Activated CD4-positive, alpha-beta T cell treated with anti-CD3 and anti-CD28 coated beads, Interleukin-2, amount 10 ng/mL, durations not matched to agents 7 days and 5 days (primary cell): Measurements from ENCODE around the gene ADAMTS12. TPM values are rescaled to one million over a fixed set of nuclear protein-coding genes. Genes with fewer than 3 reads are reported as not detected.
A peak's percentile ranks its signal among the peaks of the same experiment; 100 is the strongest.

Source experiments
- CTCF ChIA-PET: fragments of 350-600 bp; sonication (Branson Sonifier 250); formaldehyde crosslinking; loops from one replicate; lab custom pipeline; 2021; ENCODE audit warnings: antibody characterized with exemption; lab: Charles Lee
- POLR2A ChIA-PET: fragments of 350-600 bp; sonication (Branson Sonifier 250); formaldehyde crosslinking; loops from one replicate; lab custom pipeline; 2021; ENCODE audit warnings: antibody characterized with exemption; lab: Charles Lee
- DNase-seq: peaks from one replicate; pipeline ENCODE4 v3.0.0-alpha.2; 2020
- H3K27ac Mint-ChIP-seq: one replicate; pipeline ENCODE4 v1.8.0; 2021; ENCODE audit warnings: mild to moderate bottlenecking, moderate library complexity, mixed read lengths
- H3K27me3 Mint-ChIP-seq: one replicate; pipeline ENCODE4 v1.8.0; 2021; ENCODE audit warnings: mixed read lengths
- H3K36me3 Mint-ChIP-seq: one replicate; pipeline ENCODE4 v1.8.0; 2021; ENCODE audit warnings: low read depth, mixed read lengths
- H3K4me1 Mint-ChIP-seq: one replicate; pipeline ENCODE4 v1.8.0; 2021; ENCODE audit warnings: mixed read lengths
- H3K4me3 Mint-ChIP-seq: one replicate; pipeline ENCODE4 v1.8.0; 2021; ENCODE audit warnings: mild to moderate bottlenecking, moderate library complexity, mixed read lengths
- H3K9me3 Mint-ChIP-seq: one replicate; pipeline ENCODE4 v1.8.0; 2021; ENCODE audit warnings: mixed read lengths
- total RNA-seq, 2 experiments: library from RNA; stranded (reverse); gene quantifications; one replicate each; pipeline ENCODE4 v1.2.3, GENCODE V29; 2021

The ADAMTS12 gene
- total RNA-seq, 2 experiments from 2014 or later = not detected

- CTCF ChIA-PET = no interaction called here
- Mint-ChIP-seq H3K36me3 (peaks cover 2% of the 10 kb centered on the region), H3K4me3 (no peak overlapping the region), H3K27ac (no peak overlapping the region), H3K4me1 (peaks cover 15% of the 10 kb centered on the region), H3K27me3 (peaks cover 26% of the 10 kb centered on the region), H3K9me3 (no peaks in the 10 kb centered on the region)
- POLR2A ChIA-PET = no interaction called here
- DNase-seq = no peak
Observed at GRCh38 chr5:33852837-33853236, 39.0 kb downstream of the ADAMTS12 start.

DNA sequence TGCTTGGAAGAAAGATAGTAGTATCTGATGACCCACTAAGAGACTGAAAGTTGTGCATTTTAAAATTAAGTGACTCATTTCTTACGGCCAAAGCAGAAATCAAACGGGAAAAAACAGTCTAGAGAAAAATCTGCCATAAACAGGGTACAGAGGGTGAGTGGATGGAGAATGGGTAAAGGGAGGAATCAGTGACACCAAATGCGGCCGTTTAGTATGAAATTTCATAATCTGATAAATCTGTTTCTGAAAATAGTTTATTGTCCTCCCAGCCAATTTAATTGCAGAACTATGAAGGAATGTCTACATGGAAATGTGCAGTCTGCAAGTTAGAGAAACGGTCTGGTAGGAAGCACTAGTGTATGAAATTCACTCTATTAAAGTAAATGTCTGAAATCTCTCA is 39.5 kb downstream of the ADAMTS12 start:
- H3K9me3 Mint-ChIP-seq = no peaks in the 10 kb centered on the region
- CTCF ChIA-PET = no interaction called here
- DNase-seq = no peak

DNA sequence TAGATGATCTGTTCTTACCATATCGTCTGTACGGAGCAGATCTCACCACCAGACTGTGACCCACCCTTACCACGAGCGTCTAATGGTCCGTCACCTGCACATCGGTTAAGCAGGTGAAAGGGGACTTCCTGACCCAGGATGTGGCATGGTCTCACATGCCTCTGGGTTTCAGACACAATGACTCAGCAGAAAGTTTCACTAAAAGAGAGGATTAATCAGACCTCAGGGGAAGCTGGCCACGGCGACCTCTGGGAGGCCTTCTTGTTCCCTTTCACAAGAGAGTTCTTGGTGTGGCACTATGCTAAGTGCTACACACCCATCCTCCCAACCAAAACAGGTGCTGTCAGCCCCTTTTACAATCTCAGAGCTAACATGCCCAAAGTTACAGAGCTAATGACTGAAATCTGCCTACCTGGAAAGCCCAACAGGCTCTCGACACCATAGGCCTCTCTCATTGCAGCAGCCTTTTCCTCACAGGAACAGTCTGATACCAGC is 41.6 kb downstream of the ADAMTS12 start:
- DNase-seq = peak; percentile 31
- Mint-ChIP-seq H3K27ac (peak overlapping the region; percentile 16), H3K4me3 (peak overlapping the region; percentile 36), H3K4me1 (peaks cover 9% of the 10 kb centered on the region), H3K9me3 (no peaks in the 10 kb centered on the region), H3K36me3 (peaks cover 2% of the 10 kb centered on the region), H3K27me3 (peaks cover 29% of the 10 kb centered on the region)
- POLR2A ChIA-PET = interaction anchor here (0.6 kb wide), 1 partner anchor 748 kb away, joined by 3 read pairs; no protein-coding TSS in a partner anchor
- CTCF ChIA-PET = no interaction called here

More for the DNA sequence above, 39.5 kb downstream of the ADAMTS12 start:
- H3K4me1 Mint-ChIP-seq = peaks cover 13% of the 10 kb centered on the region
- peaks cover 2% of the 10 kb centered on the region for H3K36me3 Mint-ChIP-seq
- no peak overlapping the region for H3K4me3 Mint-ChIP-seq
- H3K27me3 Mint-ChIP-seq = peaks cover 26% of the 10 kb centered on the region
- H3K27ac Mint-ChIP-seq = no peak overlapping the region
- POLR2A ChIA-PET = no interaction called here

DNA sequence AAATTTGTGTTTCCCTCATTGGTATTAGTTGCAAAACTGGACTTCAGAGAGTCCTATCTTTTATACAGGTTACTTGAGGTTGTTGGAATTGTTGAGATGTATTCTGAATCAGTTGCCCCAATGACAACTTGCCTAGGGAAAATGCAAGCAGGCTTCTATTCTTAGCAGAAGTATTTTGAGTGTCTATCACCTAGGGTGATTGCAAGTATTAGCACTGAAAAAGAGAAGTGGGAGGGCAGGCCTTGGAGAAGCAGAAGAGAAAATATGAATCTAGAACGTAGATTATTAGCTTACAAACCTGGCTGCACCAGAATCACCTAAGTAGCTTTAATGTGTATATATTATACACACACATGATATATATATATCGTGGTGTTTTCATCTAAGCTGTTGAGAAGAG is 43.2 kb downstream of the ADAMTS12 start:
- POLR2A ChIA-PET = no interaction called here
- peaks cover 2% of the 10 kb centered on the region for H3K36me3 Mint-ChIP-seq
- no peak for DNase-seq
- H3K9me3 Mint-ChIP-seq = peaks cover 6% of the 10 kb centered on the region
- peaks cover 21% of the 10 kb centered on the region for H3K27me3 Mint-ChIP-seq
- no peak overlapping the region for H3K27ac Mint-ChIP-seq
- CTCF ChIA-PET = no interaction called here
- H3K4me3 Mint-ChIP-seq = no peak overlapping the region
- peaks cover 9% of the 10 kb centered on the region for H3K4me1 Mint-ChIP-seq

- Mint-ChIP-seq H3K27me3 (peaks cover 14% of the 10 kb centered on the region), H3K9me3 (peaks cover 8% of the 10 kb centered on the region), H3K4me3 (no peak overlapping the region), H3K4me1 (peaks cover 15% of the 10 kb centered on the region), H3K36me3 (peaks cover under 1% of the 10 kb centered on the region), H3K27ac (no peak overlapping the region)
- POLR2A ChIA-PET = no interaction called here
- CTCF ChIA-PET = no interaction called here
- no peak for DNase-seq
Observed at GRCh38 chr5:33846851-33847250, 44.9 kb downstream of the ADAMTS12 start.

DNA sequence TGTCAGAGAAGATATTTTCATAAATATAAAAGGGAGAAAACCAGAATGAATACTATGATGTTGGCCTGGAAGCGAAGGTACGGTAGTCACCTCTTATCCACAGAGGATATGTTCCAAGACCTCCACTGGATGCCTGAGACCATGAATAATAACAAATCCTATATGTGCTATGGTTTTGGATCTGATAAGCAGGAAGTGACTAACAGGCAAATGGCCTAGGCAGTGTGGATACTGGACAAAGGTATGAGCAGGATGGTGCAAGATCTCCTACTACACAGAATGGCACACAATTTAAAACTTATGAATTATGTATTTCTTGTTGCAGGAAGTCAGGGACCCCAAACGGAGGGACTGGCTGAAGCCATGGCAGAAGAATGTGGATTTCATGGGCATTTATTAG is 48.2 kb downstream of the ADAMTS12 start:
- POLR2A ChIA-PET = no interaction called here
- Mint-ChIP-seq H3K27ac (no peak overlapping the region), H3K36me3 (no peaks in the 10 kb centered on the region), H3K4me3 (no peak overlapping the region), H3K9me3 (peaks cover 8% of the 10 kb centered on the region), H3K4me1 (peaks cover 24% of the 10 kb centered on the region), H3K27me3 (peaks cover 16% of the 10 kb centered on the region)
- CTCF ChIA-PET = interaction anchor here (1.4 kb wide), 1 partner anchor 10 kb away, joined by 3 read pairs; no protein-coding TSS in a partner anchor
- DNase-seq = no peak

DNA sequence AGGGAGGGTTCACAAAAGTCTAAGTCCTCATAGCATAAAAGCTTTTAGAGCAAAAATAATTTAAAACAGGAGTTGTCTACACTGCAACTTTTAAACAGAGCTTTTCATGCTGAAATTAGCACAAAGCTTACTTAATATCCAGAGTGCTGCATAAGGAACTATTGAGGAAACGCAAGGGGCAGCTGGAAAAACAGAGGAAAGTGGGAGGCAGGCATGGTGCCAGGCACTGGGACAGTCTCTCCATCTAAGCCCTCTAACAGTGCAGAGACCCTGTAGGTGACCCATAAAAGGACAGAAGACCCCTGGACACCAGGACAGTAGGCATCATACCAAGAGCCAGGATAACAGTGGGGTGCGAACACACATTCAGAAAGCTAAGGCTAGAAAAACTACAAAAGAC is 49.3 kb downstream of the ADAMTS12 start:
- H3K36me3 Mint-ChIP-seq = no peaks in the 10 kb centered on the region
- no peak overlapping the region for H3K4me3 Mint-ChIP-seq
- no peak overlapping the region for H3K27ac Mint-ChIP-seq
- peaks cover 8% of the 10 kb centered on the region for H3K9me3 Mint-ChIP-seq
- no peak for DNase-seq
- peaks cover 19% of the 10 kb centered on the region for H3K27me3 Mint-ChIP-seq
- H3K4me1 Mint-ChIP-seq = peaks cover 24% of the 10 kb centered on the region
- CTCF ChIA-PET = interaction anchor here (1.4 kb wide), 1 partner anchor 9 kb away, joined by 3 read pairs; no protein-coding TSS in a partner anchor
- POLR2A ChIA-PET = no interaction called here

GRCh38 chr5:33841891-33842290 is 49.9 kb downstream of the ADAMTS12 start:
- Mint-ChIP-seq H3K27me3 (peaks cover 22% of the 10 kb centered on the region), H3K27ac (no peak overlapping the region), H3K4me3 (no peak overlapping the region), H3K4me1 (peaks cover 24% of the 10 kb centered on the region), H3K9me3 (peaks cover 8% of the 10 kb centered on the region), H3K36me3 (no peaks in the 10 kb centered on the region)
- DNase-seq = no peak
- CTCF ChIA-PET = no interaction called here
- POLR2A ChIA-PET = no interaction called here

GRCh38 chr5:33840927-33841547 is 50.8 kb downstream of the ADAMTS12 start:
- H3K9me3 Mint-ChIP-seq = peaks cover 8% of the 10 kb centered on the region
- POLR2A ChIA-PET = interaction anchor here (0.6 kb wide), 1 partner anchor 167 kb away, joined by 3 read pairs; no protein-coding TSS in a partner anchor
- peaks cover 26% of the 10 kb centered on the region for H3K4me1 Mint-ChIP-seq
- peak overlapping the region; percentile 3 for H3K4me3 Mint-ChIP-seq
- peak; percentile 48 for DNase-seq
- CTCF ChIA-PET = interaction anchor here (0.7 kb wide), 1 partner anchor 22 kb away, joined by 3 read pairs; no protein-coding TSS in a partner anchor
- no peaks in the 10 kb centered on the region for H3K36me3 Mint-ChIP-seq
- peaks cover 22% of the 10 kb centered on the region for H3K27me3 Mint-ChIP-seq
- peak overlapping the region; percentile 75 for H3K27ac Mint-ChIP-seq

DNA sequence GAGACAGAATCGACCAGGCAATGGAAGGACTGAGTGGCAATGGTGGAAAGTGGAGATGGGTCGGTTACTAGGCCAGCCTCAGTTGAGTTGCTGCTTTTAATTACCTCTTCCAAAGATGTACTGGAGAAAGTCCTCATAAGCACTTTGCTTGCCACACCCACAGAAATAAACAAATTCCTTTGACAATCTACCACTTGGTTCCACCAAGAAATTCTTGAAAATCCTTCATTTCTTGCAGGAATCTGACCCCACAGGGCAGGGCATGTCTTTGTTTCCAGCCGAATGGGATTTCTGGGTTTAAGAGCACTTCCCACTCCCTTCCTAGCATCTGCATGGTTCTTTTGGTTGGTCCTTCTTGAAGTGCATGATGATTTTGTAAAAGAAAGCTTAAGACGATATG is 54.5 kb downstream of the ADAMTS12 start:
- Mint-ChIP-seq H3K36me3 (no peaks in the 10 kb centered on the region), H3K4me3 (no peak overlapping the region), H3K9me3 (no peaks in the 10 kb centered on the region), H3K27ac (no peak overlapping the region), H3K4me1 (peaks cover 26% of the 10 kb centered on the region), H3K27me3 (peaks cover 20% of the 10 kb centered on the region)
- no peak for DNase-seq
- ChIA-PET CTCF (no interaction called here), POLR2A (no interaction called here)

DNA sequence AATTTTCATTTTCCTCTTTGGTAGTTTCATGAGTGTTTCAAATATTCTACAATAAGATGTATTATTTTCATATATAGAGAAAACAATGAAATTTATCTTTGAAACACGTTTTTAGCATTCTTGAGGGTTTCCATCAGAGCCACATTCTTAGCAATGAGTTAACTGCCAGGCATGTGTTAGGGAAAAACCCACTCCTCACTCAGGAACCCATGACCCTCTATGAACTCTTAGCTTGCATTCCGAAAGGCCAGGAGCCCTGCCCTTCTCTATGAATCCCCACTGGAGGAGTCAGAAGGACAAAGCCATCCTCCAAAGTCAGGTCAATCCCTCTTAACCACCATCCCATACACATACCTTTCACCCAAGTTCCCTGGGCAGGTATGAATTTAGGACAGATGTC is 57.5 kb downstream of the ADAMTS12 start:
- no peak overlapping the region for H3K4me3 Mint-ChIP-seq
- no peak for DNase-seq
- CTCF ChIA-PET = no interaction called here

GRCh38 chr5:33833237-33833575 is 58.6 kb downstream of the ADAMTS12 start:
- ChIA-PET POLR2A (no interaction called here), CTCF (interaction anchor here (0.7 to 1.4 kb wide), 3 partner anchors 8 to 1534 kb away, joined by 3 read pairs; no protein-coding TSS in a partner anchor)
- Mint-ChIP-seq H3K36me3 (no peaks in the 10 kb centered on the region), H3K27ac (no peak overlapping the region), H3K9me3 (no peaks in the 10 kb centered on the region), H3K4me1 (peaks cover 4% of the 10 kb centered on the region), H3K4me3 (no peak overlapping the region), H3K27me3 (peaks cover 18% of the 10 kb centered on the region)
- no peak for DNase-seq

More for the DNA sequence above, 57.5 kb downstream of the ADAMTS12 start:
- Mint-ChIP-seq H3K9me3 (no peaks in the 10 kb centered on the region), H3K36me3 (no peaks in the 10 kb centered on the region), H3K4me1 (peaks cover 4% of the 10 kb centered on the region), H3K27me3 (peaks cover 20% of the 10 kb centered on the region), H3K27ac (no peak overlapping the region)
- POLR2A ChIA-PET = no interaction called here

GRCh38 chr5:33832404-33833236 is 59.2 kb downstream of the ADAMTS12 start:
- POLR2A ChIA-PET = no interaction called here
- Mint-ChIP-seq H3K36me3 (no peaks in the 10 kb centered on the region), H3K27me3 (peaks cover 18% of the 10 kb centered on the region), H3K4me1 (peaks cover 4% of the 10 kb centered on the region), H3K4me3 (no peak overlapping the region), H3K9me3 (no peaks in the 10 kb centered on the region), H3K27ac (no peak overlapping the region)
- CTCF ChIA-PET = interaction anchor here (1.3 to 1.4 kb wide), 2 partner anchors 8 to 10 kb away, joined by 3 read pairs; no protein-coding TSS in a partner anchor
- no peak for DNase-seq
